K562 (cell line): ENCODE data around the gene DKK3. TPM values are rescaled to one million over a fixed set of nuclear protein-coding genes. Genes with fewer than 3 reads are reported as not detected.
A peak's percentile ranks its signal among the peaks of the same experiment; 100 is the strongest.

Experiments used
- ATAC-seq: fragments of 200-7000 bp; cut with Tn5 transposase; 3 replicates; pipeline ENCODE4 v1.9.1; 2020; ENCODE audit warnings: moderate library complexity
- BruUV-seq: library from RNA; stranded (reverse); fragments of 400-500 nt; replicated peaks from 2 replicates; lab custom pipeline; 2021; lab: Mats Ljungman, UMichigan
- CTCF ChIA-PET: fragments of 300-600 bp; formaldehyde crosslinking; extraction: SDS; loops from one replicate; lab custom pipeline; 2021; ENCODE audit warnings: low intra/inter-chr PET ratio; lab: Yijun Ruan, JAX
- POLR2A ChIA-PET: fragments of 300-600, 350-650 bp; sonication (Branson Sonifier 250); formaldehyde crosslinking; extraction: SDS; loops from one replicate; lab custom pipeline; 2021; ENCODE audit warnings: antibody characterized with exemption, inconsistent platforms; lab: Yijun Ruan, JAX
- DNase-seq, 4 experiments: peaks; one replicate each; pipeline versions ENCODE4 v3.0.0 to v3.0.0-alpha.2; 2011 to 2018; ENCODE audit warnings: low spot score in 3 of 4, mixed read lengths in 3 of 4; ENCODE audit errors: extremely low read depth in 1 of 4
- FAIRE-seq: peaks from 2 replicates; lab custom pipeline; 2011; peaks lifted over from hg19 to GRCh38; lab: Jason Lieb, UNC
- H2AFZ ChIP-seq: 2 replicates; pipeline ENCODE4 v1.6.0; 2011; ENCODE audit warnings: low read depth, low read length, control low read depth, inconsistent platforms
- H3K27ac ChIP-seq: fragments of 200-600 bp; 3 replicates; pipeline ENCODE4 v1.8.0; 2011; ENCODE audit warnings: low read depth, mild to moderate bottlenecking, control low read depth, inconsistent platforms, low read length, moderate library complexity, mixed read lengths; ENCODE audit errors: extremely low read depth
- H3K27me3 ChIP-seq, 2 experiments: fragments of 300-600 bp in 1 of 2; 2 replicates in 1 of 2; 3 replicates in 1 of 2; pipeline versions ENCODE4 v1.6.0 to v1.8.0; 2011; ENCODE audit warnings: inconsistent platforms in 2 of 2, low read length in 2 of 2, mild to moderate bottlenecking in 1 of 2, mixed read lengths in 1 of 2, moderate library complexity in 1 of 2; ENCODE audit not compliant: control insufficient read depth in 2 of 2, insufficient read depth in 2 of 2
- H3K36me3 ChIP-seq: fragments of 300-600 bp; 3 replicates; pipeline ENCODE4 v1.8.0; 2011; ENCODE audit warnings: mild to moderate bottlenecking, low read length, inconsistent platforms; ENCODE audit not compliant: control insufficient read depth, insufficient read depth
- H3K4me1 ChIP-seq, 2 experiments: fragments of 200-600 bp in 1 of 2; replicated peaks in 1 of 2; 2 replicates in 1 of 2; 3 replicates in 1 of 2; pipeline versions ENCODE4 v1.5.1 to v1.8.0; 2011; ENCODE audit warnings: inconsistent platforms in 2 of 2, low read length in 2 of 2, mild to moderate bottlenecking in 1 of 2, mixed read lengths in 1 of 2, moderate library complexity in 1 of 2; ENCODE audit not compliant: control insufficient read depth in 2 of 2, insufficient read depth in 2 of 2
- H3K4me2 ChIP-seq: 2 replicates; pipeline ENCODE4 v1.6.1; 2011; ENCODE audit warnings: low read length, control low read depth, inconsistent platforms, mixed read lengths; ENCODE audit not compliant: insufficient read depth
- H3K4me3 ChIP-seq: fragments of 200-600 bp; sonication (generic), shearing (Covaris generic); 2 replicates; pipeline ENCODE4 v1.5.1; 2016; ENCODE audit warnings: control low read depth, inconsistent platforms
- H3K79me2 ChIP-seq: fragments of 200-600 bp; 3 replicates; pipeline ENCODE4 v1.8.0; 2011; ENCODE audit warnings: low read length, inconsistent platforms; ENCODE audit not compliant: control insufficient read depth, insufficient read depth
- H3K9ac ChIP-seq, 2 experiments: 2 replicates each; pipeline versions ENCODE4 v1.6.0 to v1.6.1; 2011; ENCODE audit warnings: low read depth in 2 of 2, low read length in 2 of 2, control low read depth in 1 of 2, inconsistent platforms in 1 of 2, mild to moderate bottlenecking in 1 of 2, mixed read lengths in 1 of 2; ENCODE audit not compliant: insufficient read depth in 1 of 2
- H3K9me1 ChIP-seq: one replicate; pipeline ENCODE4 v1.6.0; 2011; ENCODE audit warnings: inconsistent platforms, mild to moderate bottlenecking, low read length, moderate library complexity; ENCODE audit not compliant: control insufficient read depth, insufficient read depth
- H3K9me3 ChIP-seq: replicated peaks from 2 replicates; pipeline ENCODE4 v1.5.1; 2011; ENCODE audit warnings: low read depth, low read length, inconsistent platforms; ENCODE audit not compliant: control insufficient read depth, insufficient read depth
- H4K20me1 ChIP-seq: replicated peaks from 2 replicates; pipeline ENCODE4 v1.6.1; 2011; ENCODE audit warnings: low read length, inconsistent platforms, mixed read lengths; ENCODE audit not compliant: control insufficient read depth, insufficient read depth
- E2F3 ChIP-seq: fragments of 250-450 bp; sonication (Bioruptor Pico); IDR thresholded peaks from 2 replicates; pipeline ENCODE4 v1.4.0; 2020; ENCODE audit warnings: mild to moderate bottlenecking
- HNRNPUL1 ChIP-seq: fragments of 200-400 bp; formaldehyde crosslinking; IDR thresholded peaks from 2 replicates; pipeline ENCODE4 v1.6.1; 2017; ENCODE audit warnings: low read length
- KAT2B ChIP-seq: IDR thresholded peaks from one replicate; pipeline ENCODE4 v1.6.1; 2012; ENCODE audit warnings: low read depth, mild to moderate bottlenecking, control low read depth, inconsistent platforms, low read length, moderate library complexity
- KDM1A ChIP-seq, 2 experiments: fragments of 450-650 bp; IDR thresholded peaks; 2 replicates each; pipeline ENCODE4 v1.6.1; 2016; ENCODE audit warnings: mild to moderate bottlenecking in 2 of 2
- MCM7 ChIP-seq, 2 experiments: fragments of 450-650 bp; IDR thresholded peaks; 2 replicates each; pipeline ENCODE4 v1.6.1; 2016 to 2018
- MEF2A ChIP-seq: IDR thresholded peaks from 2 replicates; pipeline ENCODE4 v1.6.1; 2011; ENCODE audit warnings: low read depth, mild to moderate bottlenecking, low read length, moderate library complexity; ENCODE audit not compliant: control insufficient read depth
- PCBP2 ChIP-seq: fragments of 200-400 bp; formaldehyde crosslinking; IDR thresholded peaks from 2 replicates; pipeline ENCODE4 v1.6.1; 2018; ENCODE audit warnings: low read length, low read depth, mild to moderate bottlenecking, moderate library complexity; ENCODE audit not compliant: poor library complexity, severe bottlenecking
- POLR2AphosphoS5 ChIP-seq: IDR thresholded peaks from 2 replicates; pipeline ENCODE4 v1.6.1; 2011; ENCODE audit warnings: mild to moderate bottlenecking, low read depth, low read length, moderate library complexity; ENCODE audit not compliant: control insufficient read depth, insufficient read depth
- RNF2 ChIP-seq: sonication (generic); IDR thresholded peaks from 2 replicates; pipeline ENCODE4 v1.6.1; 2016
- SRSF3 ChIP-seq: fragments of 200-400 bp; formaldehyde crosslinking; IDR thresholded peaks from 2 replicates; pipeline ENCODE4 v1.6.1; 2016; ENCODE audit warnings: mild to moderate bottlenecking, low read length, moderate library complexity; ENCODE audit not compliant: insufficient read depth
- ZNF197 ChIP-seq: fragments of 200-800 bp; sonication (Bioruptor generic); IDR thresholded peaks from 2 replicates; pipeline ENCODE4 v1.6.1; 2016; ENCODE audit warnings: low read depth, missing genetic modification characterization, missing compliant biosample characterization
- ZNF274 ChIP-seq: IDR thresholded peaks from 2 replicates; pipeline ENCODE4 v1.6.1; 2011; ENCODE audit warnings: low read depth, mild to moderate bottlenecking, low read length, moderate library complexity, borderline replicate concordance
- WGBS: fragments of 100-300 bp; shearing (Covaris generic); methylation state at CpG from one replicate; pipeline ENCODE4 v1.1.6; 2016; ENCODE audit warnings: low coverage, mixed read lengths; ENCODE audit not compliant: insufficient coverage; ENCODE audit errors: missing lambda C conversion rate; 5-methylcytosine and 5-hydroxymethylcytosine counted together
- in situ Hi-C: fragments of 300-500 bp; cut with MboI; formaldehyde crosslinking; loops from 4 replicates; pipeline ENCODE4 v1.15.0; 2018; ENCODE audit warnings: inconsistent platforms, mixed read lengths
- intact Hi-C: fragments of 100-400 bp; cut with micrococcal nuclease; formaldehyde crosslinking; loops from 2 replicates; pipeline ENCODE4 v1.14.2; 2022
- polyA plus RNA-seq, 8 experiments: library from polyadenylated mRNA; depleted of rRNA in 4 of 8; stranded (reverse) in 5 of 8; unstranded in 3 of 8; fragments of >200 nt; fragmentation: Nextera tagmentation in 2 of 8; fragmentation: Illumina TruSeq in 1 of 8; extraction: Ambion mirVana in 2 of 8; extraction: Trizol in 1 of 8; gene quantifications; 2 replicates each; pipeline versions ENCODE4 v1.2.1 to v1.2.3, GENCODE V29; 2011 to 2014; ENCODE audit warnings: inconsistent platforms in 1 of 8, missing spikeins in 1 of 8
- total RNA-seq, 7 experiments: library from RNA; depleted of rRNA in 6 of 7; stranded (reverse); fragments of >200 nt in 6 of 7; fragmentation: Illumina TruSeq in 2 of 7; extraction: Trizol in 2 of 7; gene quantifications; 2 replicates each; pipeline versions ENCODE4 v1.2.1 to v1.2.3, GENCODE V29; 2011 to 2021; ENCODE audit warnings: low replicate concordance in 1 of 7
- TF ChIP-seq, protein P1 (sequence below): fragments of 250-450 bp; sonication (Bioruptor Pico); IDR thresholded peaks from 2 replicates; pipeline ENCODE4 v1.8.0; 2021; ENCODE audit warnings: mild to moderate bottlenecking, moderate library complexity
- TF ChIP-seq, protein P2 (sequence below): sonication (generic); formaldehyde crosslinking; IDR thresholded peaks from 2 replicates; pipeline ENCODE4 v1.8.0; 2022; ENCODE audit warnings: mild to moderate bottlenecking, missing genetic modification reagents
- TF ChIP-seq, protein P3 (sequence below): sonication (generic); formaldehyde crosslinking; IDR thresholded peaks from 2 replicates; pipeline ENCODE4 v1.8.1; 2023; ENCODE audit warnings: mild to moderate bottlenecking, missing genetic modification reagents

Gene DKK3
- total and polyA plus RNA-seq, 9 of the 15 experiments (the other 6 are each of a cell fraction or from before 2014, with no cell fraction given), result 0.14 to 0.85 (median 0.38) TPM; not detected in 6

DNA sequence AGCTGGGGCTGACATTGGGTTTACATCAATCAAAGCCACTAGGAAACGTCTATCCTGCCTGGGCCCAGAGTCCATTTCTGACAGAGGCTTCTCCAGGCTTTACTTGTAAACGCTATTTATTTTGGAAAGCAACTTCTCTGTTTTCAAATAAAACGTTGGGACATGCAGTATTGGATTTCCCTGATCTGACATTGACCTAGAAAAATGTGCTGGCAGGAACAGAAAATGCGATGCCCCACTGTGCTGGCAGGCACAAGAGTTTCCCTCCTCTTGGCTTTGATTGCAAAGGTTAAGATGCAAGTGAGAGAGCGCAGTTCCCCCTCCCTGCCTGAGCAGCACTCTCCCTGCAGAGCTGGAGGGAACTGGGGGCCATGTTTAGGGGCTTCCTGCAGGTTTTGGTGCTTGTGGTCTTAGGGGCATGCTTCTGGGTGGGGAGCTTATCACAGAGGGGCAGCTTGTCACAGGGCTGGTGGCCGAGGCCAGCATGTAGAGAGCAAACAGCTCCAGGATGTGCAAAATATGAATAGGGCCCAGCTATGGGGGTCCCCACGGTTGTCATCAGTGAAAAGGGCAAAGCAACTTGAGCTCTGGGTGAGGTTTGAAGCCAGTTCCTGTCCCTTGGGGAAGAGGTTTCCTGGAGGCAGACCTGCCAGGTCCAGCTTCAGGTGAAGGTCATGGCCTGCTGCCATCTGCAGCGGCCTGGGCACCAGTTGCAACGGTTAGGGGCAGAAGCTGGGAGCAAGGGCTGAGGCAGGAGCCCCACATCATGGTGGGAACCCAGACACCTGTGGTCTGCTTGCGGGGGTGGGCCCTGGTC lies 42.3 kb upstream of the DKK3 start:
- TF ChIP-seq, protein P1, sequence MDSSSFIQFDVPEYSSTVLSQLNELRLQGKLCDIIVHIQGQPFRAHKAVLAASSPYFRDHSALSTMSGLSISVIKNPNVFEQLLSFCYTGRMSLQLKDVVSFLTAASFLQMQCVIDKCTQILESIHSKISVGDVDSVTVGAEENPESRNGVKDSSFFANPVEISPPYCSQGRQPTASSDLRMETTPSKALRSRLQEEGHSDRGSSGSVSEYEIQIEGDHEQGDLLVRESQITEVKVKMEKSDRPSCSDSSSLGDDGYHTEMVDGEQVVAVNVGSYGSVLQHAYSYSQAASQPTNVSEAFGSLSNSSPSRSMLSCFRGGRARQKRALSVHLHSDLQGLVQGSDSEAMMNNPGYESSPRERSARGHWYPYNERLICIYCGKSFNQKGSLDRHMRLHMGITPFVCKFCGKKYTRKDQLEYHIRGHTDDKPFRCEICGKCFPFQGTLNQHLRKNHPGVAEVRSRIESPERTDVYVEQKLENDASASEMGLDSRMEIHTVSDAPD (CRISPR knock-in tag), result no peak
- TF ChIP-seq RNF2, result no peak
- no peak for TF ChIP-seq MCM7 (IDR thresholded peaks at IDR 0.05)
- TF ChIP-seq KDM1A (IDR thresholded peaks at IDR 0.05), result no peak
- TF ChIP-seq MEF2A, result no peak
- TF ChIP-seq, protein P2, sequence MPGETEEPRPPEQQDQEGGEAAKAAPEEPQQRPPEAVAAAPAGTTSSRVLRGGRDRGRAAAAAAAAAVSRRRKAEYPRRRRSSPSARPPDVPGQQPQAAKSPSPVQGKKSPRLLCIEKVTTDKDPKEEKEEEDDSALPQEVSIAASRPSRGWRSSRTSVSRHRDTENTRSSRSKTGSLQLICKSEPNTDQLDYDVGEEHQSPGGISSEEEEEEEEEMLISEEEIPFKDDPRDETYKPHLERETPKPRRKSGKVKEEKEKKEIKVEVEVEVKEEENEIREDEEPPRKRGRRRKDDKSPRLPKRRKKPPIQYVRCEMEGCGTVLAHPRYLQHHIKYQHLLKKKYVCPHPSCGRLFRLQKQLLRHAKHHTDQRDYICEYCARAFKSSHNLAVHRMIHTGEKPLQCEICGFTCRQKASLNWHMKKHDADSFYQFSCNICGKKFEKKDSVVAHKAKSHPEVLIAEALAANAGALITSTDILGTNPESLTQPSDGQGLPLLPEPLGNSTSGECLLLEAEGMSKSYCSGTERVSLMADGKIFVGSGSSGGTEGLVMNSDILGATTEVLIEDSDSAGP, result no peak
- TF ChIP-seq KAT2B, result no peak
- no peak for TF ChIP-seq E2F3 (CRISPR knock-in tag)
- no peak for TF ChIP-seq ZNF197
- no peak for TF ChIP-seq SRSF3
- TF ChIP-seq PCBP2, result no peak
- no peak for TF ChIP-seq POLR2AphosphoS5
- TF ChIP-seq HNRNPUL1, result no peak
- TF ChIP-seq, protein P3, sequence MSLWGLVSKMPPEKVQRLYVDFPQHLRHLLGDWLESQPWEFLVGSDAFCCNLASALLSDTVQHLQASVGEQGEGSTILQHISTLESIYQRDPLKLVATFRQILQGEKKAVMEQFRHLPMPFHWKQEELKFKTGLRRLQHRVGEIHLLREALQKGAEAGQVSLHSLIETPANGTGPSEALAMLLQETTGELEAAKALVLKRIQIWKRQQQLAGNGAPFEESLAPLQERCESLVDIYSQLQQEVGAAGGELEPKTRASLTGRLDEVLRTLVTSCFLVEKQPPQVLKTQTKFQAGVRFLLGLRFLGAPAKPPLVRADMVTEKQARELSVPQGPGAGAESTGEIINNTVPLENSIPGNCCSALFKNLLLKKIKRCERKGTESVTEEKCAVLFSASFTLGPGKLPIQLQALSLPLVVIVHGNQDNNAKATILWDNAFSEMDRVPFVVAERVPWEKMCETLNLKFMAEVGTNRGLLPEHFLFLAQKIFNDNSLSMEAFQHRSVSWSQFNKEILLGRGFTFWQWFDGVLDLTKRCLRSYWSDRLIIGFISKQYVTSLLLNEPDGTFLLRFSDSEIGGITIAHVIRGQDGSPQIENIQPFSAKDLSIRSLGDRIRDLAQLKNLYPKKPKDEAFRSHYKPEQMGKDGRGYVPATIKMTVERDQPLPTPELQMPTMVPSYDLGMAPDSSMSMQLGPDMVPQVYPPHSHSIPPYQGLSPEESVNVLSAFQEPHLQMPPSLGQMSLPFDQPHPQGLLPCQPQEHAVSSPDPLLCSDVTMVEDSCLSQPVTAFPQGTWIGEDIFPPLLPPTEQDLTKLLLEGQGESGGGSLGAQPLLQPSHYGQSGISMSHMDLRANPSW, result no peak
- TF ChIP-seq ZNF274, result no peak
- H3K27ac ChIP-seq, result no peak overlapping the region
- 31% methylated on average over 9 of the region's 10 CpGs for WGBS
- no peak for FAIRE-seq
- no peaks in the 10 kb centered on the region for H3K36me3 ChIP-seq
- H3K9me1 ChIP-seq, result no peaks in the 10 kb centered on the region
- no peak for DNase-seq
- no peak overlapping the region for H3K4me3 ChIP-seq
- no peaks in the 10 kb centered on the region for H3K9me3 ChIP-seq
- BruUV-seq, result no TSS peak
- no peaks in the 10 kb centered on the region for H3K27me3 ChIP-seq
- intact Hi-C loops, result no loop called here
- peaks cover 3 to 8% of the 10 kb centered on the region in 2 experiments; a peak in 4 of 5 replicates for H3K4me1 ChIP-seq
- in situ Hi-C loops, result no loop called here
- ChIA-PET CTCF (interaction anchor here (0.9 to 1.3 kb wide), 2 partner anchors 231 to 232 kb away, joined by 3 to 4 read pairs; no protein-coding TSS in a partner anchor), POLR2A (interaction anchor here (0.6 to 1.5 kb wide), 4 partner anchors 10 to 792 kb away, joined by 3 to 5 read pairs (median 4); no protein-coding TSS in a partner anchor)
- no peak overlapping the region for H2AFZ ChIP-seq
- H3K79me2 ChIP-seq, result no peaks in the 10 kb centered on the region
- ATAC-seq, result no peak
- H3K4me2 ChIP-seq, result no peak overlapping the region
- peak overlapping the region in 1 of 2 experiments; percentile 13; a peak in 1 of 4 replicates for H3K9ac ChIP-seq
- no peaks in the 10 kb centered on the region for H4K20me1 ChIP-seq
